DMS53 (cell line): ENCODE data around the gene HACL1.
A peak's percentile ranks its signal among the peaks of the same experiment; 100 is the strongest.

ENCODE experiments used
- DNase-seq: peaks from one replicate; lab custom pipeline; 2025; lab: John Stamatoyannopoulos, UW

Gene HACL1

DNA sequence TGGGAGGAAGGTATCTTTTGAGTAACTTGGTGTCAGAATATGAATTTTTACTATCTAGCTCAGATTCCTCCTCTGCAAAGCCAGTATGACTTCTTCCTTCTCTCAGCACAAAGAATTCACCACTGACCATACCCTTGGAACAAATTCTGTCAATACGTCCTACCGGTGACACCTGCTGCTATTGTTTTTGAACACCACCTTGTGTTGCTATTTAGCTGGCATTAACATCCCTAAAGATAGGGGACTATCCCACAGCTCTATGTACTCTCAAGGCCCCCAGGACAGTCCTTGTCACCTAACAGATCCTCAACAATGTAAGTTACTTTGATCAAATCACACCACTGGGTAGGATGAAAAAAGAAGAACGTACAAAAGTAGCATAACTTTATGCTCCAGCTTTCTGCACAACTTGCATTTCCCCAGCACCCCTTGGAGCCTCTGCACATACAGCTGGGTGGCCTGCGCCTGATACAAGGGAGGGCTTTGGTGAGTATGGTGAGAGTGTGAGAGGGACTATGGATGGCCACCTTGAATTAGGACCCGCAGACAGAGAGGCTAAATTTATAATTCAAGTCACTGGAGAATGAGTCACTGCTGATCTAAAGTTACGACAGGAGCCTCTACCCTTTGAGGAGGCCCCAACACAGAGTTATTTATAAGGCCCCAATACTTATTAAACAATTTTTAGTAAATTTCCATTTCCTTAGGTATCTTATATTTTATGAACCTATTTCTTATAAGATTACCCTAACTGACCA, 77.5 kb downstream of the HACL1 start:
- DNase-seq, result no peak

DNA sequence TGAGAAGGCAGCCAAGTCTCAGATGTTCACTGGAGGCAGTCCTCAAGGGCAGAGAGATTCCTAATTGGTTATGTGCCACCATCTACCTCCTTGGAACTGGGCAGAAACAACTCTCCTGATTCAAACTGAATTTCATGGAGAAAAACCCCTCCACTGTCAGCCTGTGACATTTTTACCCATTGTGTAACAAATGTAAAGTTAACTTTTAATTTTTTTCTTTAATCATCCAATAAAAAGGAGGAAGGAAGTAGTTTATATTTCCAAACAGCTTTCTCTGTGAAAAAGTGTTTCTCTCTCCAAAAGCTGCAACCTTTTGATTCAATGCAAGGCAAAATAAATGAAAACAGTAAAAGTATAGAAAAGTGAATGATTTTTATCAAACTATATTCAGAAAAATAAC, 79.4 kb downstream of the HACL1 start:
- no peak for DNase-seq

DNA sequence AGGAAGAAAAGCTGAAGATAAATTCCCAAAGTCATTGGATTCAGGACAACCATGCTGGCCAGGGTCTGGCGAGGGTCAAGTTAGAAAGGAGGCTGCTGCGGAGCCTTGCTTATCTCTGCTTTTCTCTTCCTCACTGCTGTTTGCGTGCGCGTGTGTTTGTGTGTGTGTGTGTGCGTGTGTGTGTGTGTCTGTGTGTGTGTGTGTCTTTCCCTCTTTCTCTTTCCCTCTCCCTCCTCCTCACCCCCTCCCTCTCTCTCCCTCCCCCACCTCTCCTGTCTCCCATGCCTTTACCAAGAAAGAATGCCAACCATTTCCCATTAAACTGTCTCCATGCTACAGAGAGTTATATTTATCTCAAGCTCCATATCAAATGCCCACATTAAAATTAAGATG, 79.8 kb downstream of the HACL1 start, which contains the start of gene COLQ:
COLQ (minus strand) TSS at position 134 of the 393 bp plus-strand sequence; CDS start at position 53, 81 bp downstream.
- no peak for DNase-seq

DNA sequence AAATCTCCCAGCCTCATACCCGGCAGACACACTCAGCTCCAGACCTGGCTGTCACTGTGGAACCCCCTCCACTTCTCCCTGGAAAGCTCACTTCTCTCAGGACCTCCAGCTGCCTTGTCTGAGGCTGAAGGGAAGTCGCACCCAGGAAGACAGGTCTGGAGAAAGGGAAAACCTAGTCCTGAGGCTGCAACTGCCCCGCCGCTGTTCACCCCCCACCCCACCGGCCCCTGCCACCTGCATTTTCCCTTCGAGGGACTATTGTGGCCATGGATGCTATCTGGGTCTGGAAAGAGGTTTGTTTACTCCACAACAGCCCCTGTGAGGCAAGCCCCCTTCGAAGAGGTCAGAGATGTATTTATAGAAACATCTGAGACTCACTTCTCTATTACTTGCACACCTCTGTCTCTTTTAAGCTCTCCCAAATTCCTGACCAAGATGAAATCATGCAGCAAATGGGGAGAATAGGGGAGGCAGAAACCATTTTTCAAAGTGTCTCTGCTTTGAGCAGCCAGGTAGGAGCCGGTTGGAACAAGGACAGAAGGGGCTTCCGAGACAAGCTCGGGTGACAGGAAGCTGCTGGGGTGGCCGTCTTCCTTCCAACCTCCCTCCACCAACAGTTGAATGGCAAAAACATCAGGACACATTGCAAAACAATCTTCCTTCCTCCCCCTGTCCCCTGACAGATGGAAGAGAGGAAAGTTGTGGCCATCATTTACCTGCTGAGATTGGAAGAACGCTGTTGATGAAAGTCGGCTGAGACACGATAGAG, 80.4 kb downstream of the HACL1 start:
- DNase-seq, result no peak

DNA sequence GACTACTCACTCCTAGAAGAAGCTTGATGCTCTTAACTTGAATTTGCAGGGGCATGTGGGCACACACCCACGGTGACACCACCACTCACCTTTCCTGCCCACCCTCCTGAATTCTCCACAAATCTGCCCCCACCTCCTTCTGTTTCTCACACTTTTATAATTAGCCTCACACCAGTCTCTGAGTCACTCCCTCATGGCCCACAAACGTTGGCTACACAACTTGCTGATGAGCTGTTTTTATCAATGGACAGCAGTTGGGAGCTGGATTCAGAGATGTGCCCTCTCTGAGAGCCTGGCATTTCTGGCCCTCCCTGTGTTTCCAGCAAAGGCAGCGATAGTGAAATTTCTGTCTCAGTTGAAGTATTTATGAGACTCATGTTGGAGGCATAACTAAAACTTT, 81.2 kb downstream of the HACL1 start:
- DNase-seq, result no peak

DNA sequence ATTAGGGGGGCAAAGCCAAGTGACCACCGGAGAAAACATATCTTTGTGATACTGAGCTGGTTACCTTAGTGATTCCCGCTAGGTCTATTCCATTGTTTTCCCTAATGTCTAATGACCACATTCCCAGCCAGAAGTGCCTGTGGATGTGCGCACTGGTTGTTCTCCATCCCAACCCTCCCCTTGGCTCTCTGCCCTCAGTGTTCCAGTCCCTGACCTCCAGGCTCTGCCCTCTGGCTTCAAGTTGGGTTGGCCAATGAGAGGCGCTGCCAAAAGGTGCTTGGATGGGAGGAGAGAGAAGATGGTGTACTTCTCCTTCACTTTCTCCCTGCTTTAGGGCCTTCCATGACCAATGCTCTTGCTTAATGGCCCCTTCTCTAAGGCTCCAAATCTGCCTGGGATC, 82.3 kb downstream of the HACL1 start:
- no peak for DNase-seq

DNA sequence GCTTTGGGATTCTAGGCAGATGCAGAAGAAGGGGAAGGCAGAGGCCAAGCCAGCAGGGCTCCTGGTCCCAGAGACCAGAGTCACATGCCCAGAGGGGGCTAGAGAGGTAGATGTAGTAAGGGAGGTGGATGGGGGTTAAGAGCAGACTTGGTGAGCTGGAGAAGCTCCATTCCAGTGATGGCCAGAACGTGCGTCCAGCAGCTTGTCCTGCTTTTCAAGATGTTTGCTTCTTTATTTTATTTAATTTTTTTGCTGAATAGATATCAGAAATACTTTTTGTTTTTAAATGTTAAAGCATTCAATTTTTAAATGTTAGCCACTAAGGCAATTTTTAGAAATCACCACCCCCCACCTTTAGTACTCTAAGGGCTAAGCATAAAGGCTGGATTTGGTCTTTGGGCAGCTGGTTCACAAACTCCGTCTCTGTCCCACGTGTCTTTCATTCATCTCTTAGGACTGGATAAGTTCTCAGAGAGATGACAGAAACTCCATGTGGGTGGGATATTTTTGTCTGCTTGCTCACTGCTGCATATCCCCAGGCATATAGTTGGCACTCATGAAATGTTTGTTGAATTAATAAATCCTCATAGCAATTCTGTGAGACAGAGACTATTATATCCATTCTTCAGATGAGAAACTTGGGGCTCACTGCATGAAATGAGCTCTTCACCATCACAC, 86.6 kb downstream of the HACL1 start:
- DNase-seq, result no peak

DNA sequence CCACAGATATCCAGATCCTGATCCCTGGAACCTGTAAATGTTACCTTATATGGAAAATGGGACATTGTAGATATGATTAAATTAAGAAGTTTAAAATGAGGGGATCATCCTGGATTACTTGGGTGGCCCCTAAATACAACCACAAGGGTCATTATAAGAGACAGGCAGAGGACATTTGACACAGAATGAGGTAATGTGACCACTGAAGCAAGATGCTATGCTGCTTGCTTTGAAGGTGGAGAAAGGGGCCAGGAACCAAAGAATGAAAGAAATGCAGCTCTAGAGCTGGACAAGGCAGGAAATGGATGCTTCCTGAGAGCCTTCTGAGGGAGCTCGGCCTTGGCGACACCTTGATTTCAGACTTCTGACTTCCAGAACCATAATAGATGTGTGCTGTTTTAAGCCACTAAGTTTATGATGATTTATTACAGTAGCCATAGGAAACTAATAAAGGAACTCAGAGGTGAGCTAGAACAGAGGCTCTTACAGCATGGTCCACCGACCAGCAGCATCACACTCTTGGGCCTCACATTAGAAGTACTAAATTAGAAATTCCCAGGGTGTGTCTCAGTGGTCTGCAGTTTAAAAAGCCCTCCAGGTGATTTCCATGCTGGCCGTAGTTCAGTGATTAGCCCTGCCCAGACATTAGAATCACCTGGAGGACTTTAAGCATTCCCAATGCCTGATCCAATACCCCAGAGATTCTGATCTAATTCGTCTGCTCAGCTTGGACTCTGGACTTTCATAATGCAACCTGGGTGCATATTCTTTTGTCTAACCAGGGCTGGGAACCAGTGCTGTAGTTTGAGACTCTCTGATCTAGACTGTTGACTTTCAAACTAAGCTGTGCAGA, 87.3 kb downstream of the HACL1 start:
- DNase-seq, result no peak

DNA sequence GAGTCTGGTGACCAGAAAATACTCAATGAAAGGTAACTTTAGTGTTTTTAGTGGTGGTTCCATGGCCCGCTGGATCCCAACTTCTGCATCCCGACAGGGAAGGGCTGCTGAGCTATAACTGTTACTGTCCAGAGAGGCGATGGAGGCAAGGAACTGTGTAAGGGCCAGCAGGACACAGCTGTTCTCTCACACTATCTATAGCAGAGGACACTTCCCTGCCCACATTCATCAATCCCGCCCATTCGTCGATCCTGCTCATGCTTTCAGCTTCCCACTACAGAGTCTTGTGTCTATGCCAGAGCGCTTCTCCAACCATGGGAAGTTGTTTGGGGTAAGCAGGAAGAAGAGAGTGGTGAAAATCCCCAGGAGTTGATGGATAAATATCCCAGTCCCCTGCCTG, 88.3 kb downstream of the HACL1 start:
- no peak for DNase-seq

DNA sequence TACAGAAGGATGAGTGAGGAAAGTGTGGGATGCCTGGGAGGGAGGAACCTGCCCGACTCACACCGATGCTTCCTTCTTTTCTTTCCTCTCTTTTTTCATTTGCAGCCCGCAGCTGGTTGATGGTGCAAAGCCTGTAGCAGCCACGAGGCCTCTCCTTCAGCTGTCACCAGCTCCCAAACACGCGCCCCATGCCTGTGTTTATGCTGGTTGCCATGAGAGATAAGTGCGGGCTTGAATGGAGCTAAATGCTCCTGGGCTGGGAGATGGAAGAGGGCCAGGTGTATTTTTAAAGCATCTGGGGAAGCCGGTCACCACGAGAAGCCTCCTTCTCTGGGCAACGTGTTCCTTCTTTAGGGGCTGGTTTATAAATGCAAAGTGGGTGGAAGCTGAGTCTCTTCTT, 89.2 kb downstream of the HACL1 start:
- DNase-seq, result peak; percentile 36

DNA sequence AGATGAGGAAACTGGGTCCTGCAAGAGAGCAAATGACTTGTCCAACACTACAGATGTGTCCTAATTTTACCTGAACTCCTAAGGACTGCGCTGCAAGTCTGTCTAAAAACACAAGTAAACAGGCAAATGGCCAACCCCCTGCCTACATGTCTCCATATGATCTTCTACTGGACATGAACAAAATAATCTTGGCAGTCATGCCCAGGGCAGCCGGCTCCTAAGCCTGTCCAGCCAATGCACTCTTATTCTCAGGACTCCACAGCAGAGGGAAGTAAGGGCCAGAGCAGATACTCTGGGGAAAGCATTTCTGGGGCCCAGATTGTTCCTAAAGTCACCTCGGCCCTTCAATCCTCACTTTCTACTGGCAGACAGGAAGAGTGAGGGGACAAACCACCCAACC, 90.2 kb downstream of the HACL1 start:
- no peak for DNase-seq
